Neutrophil (primary cell): ENCODE measurements around the gene KCNC1.

ENCODE experiments used
- H3K27ac ChIP-seq: fragments of 200-600 bp; sonication (generic); 2 replicates; pipeline ENCODE4 v1.5.1; 2016; ENCODE audit warnings: mild to moderate bottlenecking, moderate library complexity
- H3K27me3 ChIP-seq: fragments of 200-600 bp; sonication (generic); 2 replicates; pipeline ENCODE4 v1.6.0; 2016; ENCODE audit warnings: mild to moderate bottlenecking
- H3K36me3 ChIP-seq: fragments of 200-600 bp; sonication (generic); 2 replicates; pipeline ENCODE4 v1.5.1; 2017
- H3K4me1 ChIP-seq, 2 experiments: fragments of 200-600 bp in 1 of 2; sonication (generic) in 1 of 2; 1 replicate in 1 of 2; 2 replicates in 1 of 2; pipeline versions ENCODE4 v1.5.1 to v1.6.1; 2013 to 2016; ENCODE audit warnings: low read depth in 1 of 2, low read length in 1 of 2, mild to moderate bottlenecking in 1 of 2, moderate library complexity in 1 of 2; ENCODE audit not compliant: control insufficient read depth in 1 of 2, insufficient read depth in 1 of 2
- H3K4me3 ChIP-seq, 2 experiments: fragments of 200-600 bp in 1 of 2; sonication (generic) in 1 of 2; 1 replicate in 1 of 2; 2 replicates in 1 of 2; pipeline ENCODE4 v1.5.1; 2013 to 2016; ENCODE audit warnings: low read depth in 1 of 2, low read length in 1 of 2, mild to moderate bottlenecking in 1 of 2, moderate library complexity in 1 of 2
- H3K9me3 ChIP-seq: fragments of 200-600 bp; sonication (generic); 2 replicates; pipeline ENCODE4 v1.5.1; 2016
- CTCF ChIP-seq: fragments of 200-600 bp; sonication (generic); IDR thresholded peaks from 2 replicates; pipeline ENCODE4 v1.5.1; 2016; ENCODE audit warnings: antibody characterized with exemption

KCNC1 gene

GRCh38 chr11:17798253-17798652 is 63.7 kb downstream of the KCNC1 start:
- H3K27ac ChIP-seq: no peak overlapping the region
- H3K9me3 ChIP-seq: no peaks in the 10 kb centered on the region
- no peak overlapping the region for H3K4me3 ChIP-seq
- no peaks in the 10 kb centered on the region for H3K27me3 ChIP-seq
- no peaks in the 10 kb centered on the region for H3K36me3 ChIP-seq
- H3K4me1 ChIP-seq: no peaks in the 10 kb centered on the region
- no peak for TF ChIP-seq CTCF

- no peak for TF ChIP-seq CTCF
- Histone ChIP-seq H3K27ac (no peak overlapping the region), H3K36me3 (no peaks in the 10 kb centered on the region), H3K4me3 (no peak overlapping the region), H3K4me1 (no peaks in the 10 kb centered on the region), H3K9me3 (no peaks in the 10 kb centered on the region), H3K27me3 (no peaks in the 10 kb centered on the region)
Observed at GRCh38 chr11:17798716-17799115, 64.1 kb downstream of the KCNC1 start.

GRCh38 chr11:17799147-17799546 is 64.6 kb downstream of the KCNC1 start:
- Histone ChIP-seq H3K27me3 (no peaks in the 10 kb centered on the region), H3K4me1 (no peaks in the 10 kb centered on the region), H3K9me3 (no peaks in the 10 kb centered on the region), H3K27ac (no peak overlapping the region), H3K36me3 (no peaks in the 10 kb centered on the region), H3K4me3 (no peak overlapping the region)
- TF ChIP-seq CTCF: no peak

- H3K4me1 ChIP-seq: no peaks in the 10 kb centered on the region
- H3K27me3 ChIP-seq: no peaks in the 10 kb centered on the region
- H3K4me3 ChIP-seq: no peak overlapping the region
- H3K27ac ChIP-seq: no peak overlapping the region
- no peaks in the 10 kb centered on the region for H3K9me3 ChIP-seq
- H3K36me3 ChIP-seq: no peaks in the 10 kb centered on the region
- TF ChIP-seq CTCF: no peak
Observed at GRCh38 chr11:17801166-17801565, 66.6 kb downstream of the KCNC1 start.

GRCh38 chr11:17802491-17802890 is 67.9 kb downstream of the KCNC1 start:
- no peak for TF ChIP-seq CTCF
- Histone ChIP-seq H3K4me3 (no peak overlapping the region), H3K27me3 (no peaks in the 10 kb centered on the region), H3K4me1 (no peaks in the 10 kb centered on the region), H3K9me3 (no peaks in the 10 kb centered on the region), H3K36me3 (no peaks in the 10 kb centered on the region), H3K27ac (no peak overlapping the region)

GRCh38 chr11:17803754-17804334 is 69.3 kb downstream of the KCNC1 start:
- H3K27ac ChIP-seq: no peak overlapping the region
- no peaks in the 10 kb centered on the region for H3K9me3 ChIP-seq
- no peaks in the 10 kb centered on the region for H3K27me3 ChIP-seq
- TF ChIP-seq CTCF: no peak
- no peak overlapping the region for H3K4me3 ChIP-seq
- H3K36me3 ChIP-seq: no peaks in the 10 kb centered on the region
- no peaks in the 10 kb centered on the region for H3K4me1 ChIP-seq
